K562 (cell line): ENCODE measurements around the gene NUP205. TPM values are rescaled to one million over a fixed set of nuclear protein-coding genes. Genes with fewer than 3 reads are reported as not detected.
A peak's percentile ranks its signal among the peaks of the same experiment; 100 is the strongest.

Experiments
- ATAC-seq: fragments of 200-7000 bp; cut with Tn5 transposase; 3 replicates; pipeline ENCODE4 v1.9.1; 2020; ENCODE audit warnings: moderate library complexity
- Bru-seq: library from RNA; stranded (reverse); fragments of 400-500 nt; gene quantifications from one replicate; lab custom pipeline; 2021; lab: Mats Ljungman, UMichigan
- BruChase-seq, 2 experiments: library from RNA; stranded (reverse); fragments of 400-500 nt; gene quantifications; one replicate each; lab custom pipeline; 2021; lab: Mats Ljungman, UMichigan
- BruUV-seq: library from RNA; stranded (reverse); fragments of 400-500 nt; replicated peaks from 2 replicates; lab custom pipeline; 2021; lab: Mats Ljungman, UMichigan
- CTCF ChIA-PET: fragments of 300-600 bp; formaldehyde crosslinking; extraction: SDS; loops from one replicate; lab custom pipeline; 2021; ENCODE audit warnings: low intra/inter-chr PET ratio; lab: Yijun Ruan, JAX
- POLR2A ChIA-PET: fragments of 300-600, 350-650 bp; sonication (Branson Sonifier 250); formaldehyde crosslinking; extraction: SDS; loops from one replicate; lab custom pipeline; 2021; ENCODE audit warnings: antibody characterized with exemption, inconsistent platforms; lab: Yijun Ruan, JAX
- DNase-seq, 4 experiments: peaks; one replicate each; pipeline versions ENCODE4 v3.0.0 to v3.0.0-alpha.2; 2011 to 2018; ENCODE audit warnings: low spot score in 3 of 4, mixed read lengths in 3 of 4; ENCODE audit errors: extremely low read depth in 1 of 4
- FAIRE-seq: peaks from 2 replicates; lab custom pipeline; 2011; peaks lifted over from hg19 to GRCh38; lab: Jason Lieb, UNC
- H2AFZ ChIP-seq: 2 replicates; pipeline ENCODE4 v1.6.0; 2011; ENCODE audit warnings: low read depth, low read length, control low read depth, inconsistent platforms
- H3K27ac ChIP-seq: fragments of 200-600 bp; 3 replicates; pipeline ENCODE4 v1.8.0; 2011; ENCODE audit warnings: low read depth, mild to moderate bottlenecking, control low read depth, inconsistent platforms, low read length, moderate library complexity, mixed read lengths; ENCODE audit errors: extremely low read depth
- H3K27me3 ChIP-seq, 2 experiments: fragments of 300-600 bp in 1 of 2; 2 replicates in 1 of 2; 3 replicates in 1 of 2; pipeline versions ENCODE4 v1.6.0 to v1.8.0; 2011; ENCODE audit warnings: inconsistent platforms in 2 of 2, low read length in 2 of 2, mild to moderate bottlenecking in 1 of 2, mixed read lengths in 1 of 2, moderate library complexity in 1 of 2; ENCODE audit not compliant: control insufficient read depth in 2 of 2, insufficient read depth in 2 of 2
- H3K36me3 ChIP-seq: fragments of 300-600 bp; 3 replicates; pipeline ENCODE4 v1.8.0; 2011; ENCODE audit warnings: mild to moderate bottlenecking, low read length, inconsistent platforms; ENCODE audit not compliant: control insufficient read depth, insufficient read depth
- H3K4me1 ChIP-seq, 2 experiments: fragments of 200-600 bp in 1 of 2; replicated peaks in 1 of 2; 2 replicates in 1 of 2; 3 replicates in 1 of 2; pipeline versions ENCODE4 v1.5.1 to v1.8.0; 2011; ENCODE audit warnings: inconsistent platforms in 2 of 2, low read length in 2 of 2, mild to moderate bottlenecking in 1 of 2, mixed read lengths in 1 of 2, moderate library complexity in 1 of 2; ENCODE audit not compliant: control insufficient read depth in 2 of 2, insufficient read depth in 2 of 2
- H3K4me2 ChIP-seq: 2 replicates; pipeline ENCODE4 v1.6.1; 2011; ENCODE audit warnings: low read length, control low read depth, inconsistent platforms, mixed read lengths; ENCODE audit not compliant: insufficient read depth
- H3K4me3 ChIP-seq: fragments of 200-600 bp; sonication (generic), shearing (Covaris generic); 2 replicates; pipeline ENCODE4 v1.5.1; 2016; ENCODE audit warnings: control low read depth, inconsistent platforms
- H3K79me2 ChIP-seq: fragments of 200-600 bp; 3 replicates; pipeline ENCODE4 v1.8.0; 2011; ENCODE audit warnings: low read length, inconsistent platforms; ENCODE audit not compliant: control insufficient read depth, insufficient read depth
- H3K9ac ChIP-seq, 2 experiments: 2 replicates each; pipeline versions ENCODE4 v1.6.0 to v1.6.1; 2011; ENCODE audit warnings: low read depth in 2 of 2, low read length in 2 of 2, control low read depth in 1 of 2, inconsistent platforms in 1 of 2, mild to moderate bottlenecking in 1 of 2, mixed read lengths in 1 of 2; ENCODE audit not compliant: insufficient read depth in 1 of 2
- H3K9me1 ChIP-seq: one replicate; pipeline ENCODE4 v1.6.0; 2011; ENCODE audit warnings: inconsistent platforms, mild to moderate bottlenecking, low read length, moderate library complexity; ENCODE audit not compliant: control insufficient read depth, insufficient read depth
- H3K9me3 ChIP-seq: replicated peaks from 2 replicates; pipeline ENCODE4 v1.5.1; 2011; ENCODE audit warnings: low read depth, low read length, inconsistent platforms; ENCODE audit not compliant: control insufficient read depth, insufficient read depth
- H4K20me1 ChIP-seq: replicated peaks from 2 replicates; pipeline ENCODE4 v1.6.1; 2011; ENCODE audit warnings: low read length, inconsistent platforms, mixed read lengths; ENCODE audit not compliant: control insufficient read depth, insufficient read depth
- CHD1 ChIP-seq: fragments of 200-600 bp; sonication (generic); IDR thresholded peaks from one replicate; pipeline ENCODE4 v1.6.1; 2012; ENCODE audit warnings: mild to moderate bottlenecking, moderate library complexity, low read length, inconsistent platforms
- XRCC4 ChIP-seq: IDR thresholded peaks from one replicate; pipeline ENCODE4 v1.6.1; 2011; ENCODE audit not compliant: insufficient read depth, insufficient read length; ENCODE audit errors: extremely low read depth
- ZNF445 ChIP-seq: fragments of 250-450 bp; sonication (Bioruptor Pico); IDR thresholded peaks from 2 replicates; pipeline ENCODE4 v1.4.0; 2020; ENCODE audit warnings: low read depth, mild to moderate bottlenecking, moderate library complexity
- ZNF589 ChIP-seq: fragments of 200-800 bp; sonication (Bioruptor generic); IDR thresholded peaks from 2 replicates; pipeline ENCODE4 v1.6.1; 2016; ENCODE audit warnings: low read depth, missing genetic modification characterization, missing compliant biosample characterization
- WGBS: fragments of 100-300 bp; shearing (Covaris generic); methylation state at CpG from one replicate; pipeline ENCODE4 v1.1.6; 2016; ENCODE audit warnings: low coverage, mixed read lengths; ENCODE audit not compliant: insufficient coverage; ENCODE audit errors: missing lambda C conversion rate; 5-methylcytosine and 5-hydroxymethylcytosine counted together
- in situ Hi-C: fragments of 300-500 bp; cut with MboI; formaldehyde crosslinking; loops from 4 replicates; pipeline ENCODE4 v1.15.0; 2018; ENCODE audit warnings: inconsistent platforms, mixed read lengths
- intact Hi-C: fragments of 100-400 bp; cut with micrococcal nuclease; formaldehyde crosslinking; loops from 2 replicates; pipeline ENCODE4 v1.14.2; 2022
- long read RNA-seq, 3 experiments: library from polyadenylated mRNA in 2 of 3; library from RNA in 1 of 3; unstranded in 2 of 3; stranded (forward) in 1 of 3; transcript quantifications; one replicate each; pipeline ENCODE4 v2.0.0, GENCODE V29; 2019 to 2022
- polyA minus RNA-seq, 3 experiments: library from RNA; depleted of rRNA, polyadenylated mRNA; stranded (reverse); fragments of >200 nt; gene quantifications; 2 replicates each; pipeline ENCODE4 v1.2.3, GENCODE V29; 2011
- polyA plus RNA-seq, 8 experiments: library from polyadenylated mRNA; depleted of rRNA in 4 of 8; stranded (reverse) in 5 of 8; unstranded in 3 of 8; fragments of >200 nt; fragmentation: Nextera tagmentation in 2 of 8; fragmentation: Illumina TruSeq in 1 of 8; extraction: Ambion mirVana in 2 of 8; extraction: Trizol in 1 of 8; gene quantifications; 2 replicates each; pipeline versions ENCODE4 v1.2.1 to v1.2.3, GENCODE V29; 2011 to 2014; ENCODE audit warnings: inconsistent platforms in 1 of 8, missing spikeins in 1 of 8
- total RNA-seq, 7 experiments: library from RNA; depleted of rRNA in 6 of 7; stranded (reverse); fragments of >200 nt in 6 of 7; fragmentation: Illumina TruSeq in 2 of 7; extraction: Trizol in 2 of 7; gene quantifications; 2 replicates each; pipeline versions ENCODE4 v1.2.1 to v1.2.3, GENCODE V29; 2011 to 2021; ENCODE audit warnings: low replicate concordance in 1 of 7
- TF ChIP-seq, protein P1 (sequence below): IDR thresholded peaks from 2 replicates; pipeline ENCODE4 v1.6.1; 2014; ENCODE audit warnings: antibody characterized with exemption
- TF ChIP-seq, protein P2 (sequence below): sonication (generic); formaldehyde crosslinking; IDR thresholded peaks from 2 replicates; pipeline ENCODE4 v1.8.1; 2023; ENCODE audit warnings: mild to moderate bottlenecking, missing genetic modification reagents

The NUP205 gene, protein sequence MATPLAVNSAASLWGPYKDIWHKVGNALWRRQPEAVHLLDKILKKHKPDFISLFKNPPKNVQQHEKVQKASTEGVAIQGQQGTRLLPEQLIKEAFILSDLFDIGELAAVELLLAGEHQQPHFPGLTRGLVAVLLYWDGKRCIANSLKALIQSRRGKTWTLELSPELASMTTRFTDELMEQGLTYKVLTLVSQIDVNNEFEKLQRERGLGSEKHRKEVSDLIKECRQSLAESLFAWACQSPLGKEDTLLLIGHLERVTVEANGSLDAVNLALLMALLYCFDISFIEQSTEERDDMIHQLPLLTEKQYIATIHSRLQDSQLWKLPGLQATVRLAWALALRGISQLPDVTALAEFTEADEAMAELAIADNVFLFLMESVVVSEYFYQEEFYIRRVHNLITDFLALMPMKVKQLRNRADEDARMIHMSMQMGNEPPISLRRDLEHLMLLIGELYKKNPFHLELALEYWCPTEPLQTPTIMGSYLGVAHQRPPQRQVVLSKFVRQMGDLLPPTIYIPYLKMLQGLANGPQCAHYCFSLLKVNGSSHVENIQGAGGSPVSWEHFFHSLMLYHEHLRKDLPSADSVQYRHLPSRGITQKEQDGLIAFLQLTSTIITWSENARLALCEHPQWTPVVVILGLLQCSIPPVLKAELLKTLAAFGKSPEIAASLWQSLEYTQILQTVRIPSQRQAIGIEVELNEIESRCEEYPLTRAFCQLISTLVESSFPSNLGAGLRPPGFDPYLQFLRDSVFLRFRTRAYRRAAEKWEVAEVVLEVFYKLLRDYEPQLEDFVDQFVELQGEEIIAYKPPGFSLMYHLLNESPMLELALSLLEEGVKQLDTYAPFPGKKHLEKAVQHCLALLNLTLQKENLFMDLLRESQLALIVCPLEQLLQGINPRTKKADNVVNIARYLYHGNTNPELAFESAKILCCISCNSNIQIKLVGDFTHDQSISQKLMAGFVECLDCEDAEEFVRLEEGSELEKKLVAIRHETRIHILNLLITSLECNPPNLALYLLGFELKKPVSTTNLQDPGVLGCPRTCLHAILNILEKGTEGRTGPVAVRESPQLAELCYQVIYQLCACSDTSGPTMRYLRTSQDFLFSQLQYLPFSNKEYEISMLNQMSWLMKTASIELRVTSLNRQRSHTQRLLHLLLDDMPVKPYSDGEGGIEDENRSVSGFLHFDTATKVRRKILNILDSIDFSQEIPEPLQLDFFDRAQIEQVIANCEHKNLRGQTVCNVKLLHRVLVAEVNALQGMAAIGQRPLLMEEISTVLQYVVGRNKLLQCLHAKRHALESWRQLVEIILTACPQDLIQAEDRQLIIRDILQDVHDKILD (N-terminal part only)
- total RNA-seq (2011; cell fraction: chromatin; rRNA removed; ENCODE audit: low replicate concordance): 153 and 257 TPM in 2 replicates
- 115 and 121 TPM in 2 replicates for total RNA-seq (2011; cell fraction: nucleolus; rRNA removed)
- 137 and 140 TPM in 2 replicates for total RNA-seq (2011; cell fraction: nucleoplasm; rRNA removed)
- total RNA-seq (2014; rRNA removed) (158 and 190 TPM in 2 replicates), total RNA-seq (2014; rRNA removed; fragmentation: Illumina TruSeq; extraction: Trizol) (234 and 257 TPM in 2 replicates), total RNA-seq (2015; rRNA removed; fragmentation: Illumina TruSeq; extraction: Trizol) (224 and 249 TPM in 2 replicates), total RNA-seq (2021) (221 and 223 TPM in 2 replicates), polyA plus RNA-seq (2011; rRNA removed) (246 and 282 TPM in 2 replicates), polyA plus RNA-seq (2014; fragmentation: Illumina TruSeq; extraction: Trizol) (177 and 193 TPM in 2 replicates), polyA plus RNA-seq (2014; fragmentation: Nextera tagmentation; extraction: Ambion mirVana) (100 to 1,000 TPM; 101 to 182 TPM), polyA plus RNA-seq (2014; rRNA removed) (167 and 174 TPM in 2 replicates), polyA minus RNA-seq (2011; rRNA and poly(A)+ RNA removed) (496 and 535 TPM in 2 replicates), Bru-seq, nascent RNA (percentile 93 among the genes with signal in this experiment), BruChase-seq, experiment 1, labeled RNA remaining after a 2-hour chase (percentile 95 among the genes with signal in this experiment), BruChase-seq, experiment 2, labeled RNA remaining after a 6-hour chase (percentile 96 among the genes with signal in this experiment)
- polyA plus RNA-seq (2011; cell fraction: cytosol; rRNA removed): 165 and 255 TPM in 2 replicates
- 241 and 274 TPM in 2 replicates for polyA plus RNA-seq (2011; cell fraction: nucleus; rRNA removed)
- 96.9 and 118 TPM in 2 replicates for polyA plus RNA-seq (2012)
- polyA minus RNA-seq (2011; cell fraction: cytosol; rRNA and poly(A)+ RNA removed): 181 and 200 TPM in 2 replicates
- polyA minus RNA-seq (2011; cell fraction: nucleus; rRNA and poly(A)+ RNA removed): 130 and 268 TPM in 2 replicates
- long read RNA-seq, experiment 1, full-length matches to known transcripts: 107 of 291 reads
- long read RNA-seq, experiment 1, partial matches to known transcripts: 118 of 291 reads
- long read RNA-seq, experiment 1, other reads (novel, unspliced or antisense): 66 of 291 reads
- long read RNA-seq, experiment 2, full-length matches to known transcripts: 31 of 127 reads
- long read RNA-seq, experiment 2, partial matches to known transcripts: 77 of 127 reads
- long read RNA-seq, experiment 2, other reads (novel, unspliced or antisense): 19 of 127 reads
- long read RNA-seq, experiment 3, partial matches to known transcripts: 23 of 30 reads
- long read RNA-seq, experiment 3, other reads (novel, unspliced or antisense): 5 of 30 reads

DNA sequence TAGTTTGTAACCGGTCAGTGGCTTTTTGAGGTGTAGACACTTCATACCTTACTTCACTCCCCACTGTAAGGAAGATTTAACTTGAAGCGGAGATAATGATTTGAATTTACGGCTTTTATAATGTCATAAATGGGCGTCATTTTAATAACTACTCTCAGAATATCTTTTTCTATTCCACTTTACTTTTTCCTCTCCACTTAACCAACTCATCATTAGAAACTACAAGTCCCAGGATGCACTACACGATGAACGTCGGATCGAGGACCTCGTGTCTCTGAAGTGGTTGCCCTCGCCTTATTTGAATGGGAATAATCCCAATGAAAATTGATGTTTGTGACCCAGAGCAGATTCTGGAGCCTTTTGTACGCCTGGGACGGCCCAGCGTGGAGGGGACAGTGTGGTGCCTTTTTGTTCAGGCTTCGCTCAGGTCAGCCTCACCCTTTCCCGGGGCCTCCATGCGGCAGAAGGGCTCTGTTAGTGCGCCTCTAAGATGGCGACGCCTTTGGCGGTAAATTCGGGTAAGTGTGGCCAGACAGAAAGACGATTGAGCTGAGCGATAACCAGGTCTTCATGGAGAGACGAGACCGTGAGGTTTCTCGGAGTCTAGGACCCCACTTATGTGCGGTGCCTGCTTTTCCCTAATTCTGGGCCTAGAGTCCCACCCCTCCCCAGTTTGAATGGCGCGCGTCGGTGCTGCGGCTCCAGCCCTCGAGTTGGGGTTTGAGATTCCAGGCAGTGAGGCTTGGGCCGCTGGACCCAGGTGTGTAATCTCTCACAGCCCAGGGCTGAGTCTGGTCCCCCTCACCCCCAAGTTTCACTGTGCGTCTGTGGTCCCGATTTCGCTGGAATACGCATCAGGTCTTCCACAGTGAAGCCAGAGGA lies at the start of gene NUP205:
TSS of gene NUP205 (plus strand) at position 463 of the 882 bp plus-strand sequence. CDS start at position 491, 28 bp downstream.
- Histone ChIP-seq H3K27ac (peak within 1 kb of the TSS; percentile 94), H3K27me3 (no peaks in the 10 kb centered on the region; a peak in 1 of 5 replicates), H3K9me3 (no peaks in the 10 kb centered on the region), H3K4me1 (peaks cover 4 to 8% of the 10 kb centered on the region in 2 experiments), H3K9me1 (no peaks in the 10 kb centered on the region), H3K4me2 (peak within 1 kb of the TSS; percentile 93), H4K20me1 (peaks cover 6% of the 10 kb centered on the region), H3K36me3 (peaks cover 26% of the 10 kb centered on the region), H3K9ac (peak within 1 kb of the TSS; percentile 96 to 99), H3K4me3 (peak within 1 kb of the TSS; percentile 63), H2AFZ (peak within 1 kb of the TSS; percentile 100), H3K79me2 (peaks cover 50% of the 10 kb centered on the region)
- FAIRE-seq: peak; percentile 94
- POLR2A ChIA-PET: interaction anchor here (0.5 to 1.4 kb wide), 6 partner anchors 12 to 402 kb away, joined by 3 to 6 read pairs (median 3); partner anchors contain the start of gene CNOT4
- 2% methylated on average over 38 of the region's 38 CpGs for WGBS
- ATAC-seq: peak; percentile 88
- peak; percentile 84 to 92 (median 88) for DNase-seq
- CTCF ChIA-PET: interaction anchor here (0.6 to 3.6 kb wide), 6 partner anchors 45 to 283 kb away, joined by 3 to 37 read pairs (median 15); partner anchors contain the start of gene CNOT4
- TSS peak; percentile 99 for BruUV-seq
- intact Hi-C loops: loop anchor here (1.0 kb wide), 3 partner anchors 45 to 276 kb away; no protein-coding TSS in a partner anchor
- in situ Hi-C loops: loop anchor here (5.0 kb wide), 1 partner anchor 40 kb away; no protein-coding TSS in a partner anchor
- TF ChIP-seq, protein P1, sequence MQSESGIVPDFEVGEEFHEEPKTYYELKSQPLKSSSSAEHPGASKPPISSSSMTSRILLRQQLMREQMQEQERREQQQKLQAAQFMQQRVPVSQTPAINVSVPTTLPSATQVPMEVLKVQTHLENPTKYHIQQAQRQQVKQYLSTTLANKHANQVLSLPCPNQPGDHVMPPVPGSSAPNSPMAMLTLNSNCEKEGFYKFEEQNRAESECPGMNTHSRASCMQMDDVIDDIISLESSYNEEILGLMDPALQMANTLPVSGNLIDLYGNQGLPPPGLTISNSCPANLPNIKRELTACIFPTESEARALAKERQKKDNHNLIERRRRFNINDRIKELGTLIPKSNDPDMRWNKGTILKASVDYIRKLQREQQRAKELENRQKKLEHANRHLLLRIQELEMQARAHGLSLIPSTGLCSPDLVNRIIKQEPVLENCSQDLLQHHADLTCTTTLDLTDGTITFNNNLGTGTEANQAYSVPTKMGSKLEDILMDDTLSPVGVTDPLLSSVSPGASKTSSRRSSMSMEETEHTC: peak; percentile 52; the same call in 1 of the 2 replicates
- TF ChIP-seq ZNF589 (CRISPR knock-in tag): no peak
- peak; percentile 99 for TF ChIP-seq CHD1
- no peak for TF ChIP-seq ZNF445
- no peak for TF ChIP-seq XRCC4
- TF ChIP-seq, protein P2, sequence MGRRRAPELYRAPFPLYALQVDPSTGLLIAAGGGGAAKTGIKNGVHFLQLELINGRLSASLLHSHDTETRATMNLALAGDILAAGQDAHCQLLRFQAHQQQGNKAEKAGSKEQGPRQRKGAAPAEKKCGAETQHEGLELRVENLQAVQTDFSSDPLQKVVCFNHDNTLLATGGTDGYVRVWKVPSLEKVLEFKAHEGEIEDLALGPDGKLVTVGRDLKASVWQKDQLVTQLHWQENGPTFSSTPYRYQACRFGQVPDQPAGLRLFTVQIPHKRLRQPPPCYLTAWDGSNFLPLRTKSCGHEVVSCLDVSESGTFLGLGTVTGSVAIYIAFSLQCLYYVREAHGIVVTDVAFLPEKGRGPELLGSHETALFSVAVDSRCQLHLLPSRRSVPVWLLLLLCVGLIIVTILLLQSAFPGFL: peak; percentile 75
